ENCODE results near the gene PACRG. TPM values are rescaled to one million over a fixed set of nuclear protein-coding genes. Genes with fewer than 3 reads are reported as not detected.
A peak's percentile ranks its signal among the peaks of the same experiment; 100 is the strongest.

Gene PACRG
- total and polyA plus RNA-seq, 2 experiments from 2014 or later, result 0.17 to 0.68 TPM

- no peaks in the 10 kb centered on the region for H3K79me2 ChIP-seq (replicated peaks; ENCODE audit: insufficient read depth)
- Mint-ChIP-seq H3K4me1 (peaks cover 13% of the 10 kb centered on the region), H3K36me3 (ENCODE audit: low read depth) (no peaks in the 10 kb centered on the region), H3K4me3 (no peak overlapping the region), H3K27ac (no peak overlapping the region), H3K27me3 (ENCODE audit: insufficient read depth, low read depth, poor library complexity) (peaks cover 7% of the 10 kb centered on the region), H3K9me3 (no peaks in the 10 kb centered on the region)
- H3K27ac ChIP-seq (ENCODE audit: low read depth), result no peak overlapping the region
- H3F3A ChIP-seq (replicated peaks; ENCODE audit: low read depth), result no peaks in the 10 kb centered on the region
- no peaks in the 10 kb centered on the region for H3K9me2 ChIP-seq (ENCODE audit: insufficient read depth)
- no peak for DNase-seq (ENCODE audit: low spot score)
- H3K4me2 ChIP-seq, result no peak overlapping the region
- H4K20me1 ChIP-seq (replicated peaks; ENCODE audit: insufficient read depth), result no peaks in the 10 kb centered on the region
- no peak for ATAC-seq
- no peak overlapping the region for H2AFZ ChIP-seq
- no peaks in the 10 kb centered on the region for H3K27me3 ChIP-seq (ENCODE audit: insufficient read depth)
- H3K4me1 ChIP-seq (ENCODE audit: insufficient read depth), result no peaks in the 10 kb centered on the region; the same call in 1 of the 2 replicates
- H3K36me3 ChIP-seq (ENCODE audit: insufficient read depth), result no peaks in the 10 kb centered on the region
- no peak overlapping the region for H3K4me3 ChIP-seq
- TF ChIP-seq ZNF114 (CRISPR knock-in tag; IDR thresholded peaks at IDR 0.05) (no peak), EZH2phosphoT487 (IDR thresholded peaks at IDR 0.05; ENCODE audit: unreplicated experiment) (no peak), CTCF (conservative IDR thresholded peaks at IDR 0.05; ENCODE audit: low read depth in 2 of 2) (no peak), ETS1 (IDR thresholded peaks at IDR 0.05) (no peak), ZNF331 (CRISPR knock-in tag; IDR thresholded peaks at IDR 0.05; ENCODE audit: low read depth) (no peak)
These were observed 618.2 kb downstream of the PACRG start for GRCh38 chr6:163345931-163346330.

DNA sequence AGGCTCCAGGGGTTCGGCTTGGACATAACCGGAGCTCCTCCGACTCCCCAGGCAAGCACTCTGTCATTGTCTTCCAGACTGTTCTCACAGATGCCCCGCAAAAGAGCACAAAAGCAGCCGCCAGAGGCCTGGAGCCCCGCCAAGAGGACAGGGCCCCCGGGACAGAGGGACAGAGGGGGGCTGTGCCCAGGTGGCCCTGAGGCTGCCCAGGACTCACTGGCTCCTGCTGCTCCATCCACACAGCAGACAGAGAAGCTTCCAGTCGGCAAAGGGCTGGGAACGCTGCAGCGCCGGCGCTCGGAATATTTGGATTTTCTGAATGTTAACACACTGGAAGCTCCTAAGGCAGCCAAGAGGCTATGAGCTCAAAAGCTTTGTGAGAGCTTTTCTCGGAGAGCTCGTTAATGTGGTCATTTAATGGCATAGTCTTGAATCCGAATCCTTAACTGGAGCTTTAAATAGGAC, 618.8 kb downstream of the PACRG start:
- Histone ChIP-seq H3K4me3 (no peak overlapping the region), H3F3A (replicated peaks; ENCODE audit: low read depth) (no peaks in the 10 kb centered on the region), H3K4me2 (no peak overlapping the region), H3K27me3 (ENCODE audit: insufficient read depth) (no peaks in the 10 kb centered on the region), H3K36me3 (ENCODE audit: insufficient read depth) (no peaks in the 10 kb centered on the region), H4K20me1 (replicated peaks; ENCODE audit: insufficient read depth) (no peaks in the 10 kb centered on the region), H3K9me2 (ENCODE audit: insufficient read depth) (no peaks in the 10 kb centered on the region), H3K4me1 (ENCODE audit: insufficient read depth) (no peaks in the 10 kb centered on the region), H2AFZ (peak overlapping the region; percentile 32; the same call in 1 of the 2 replicates), H3K79me2 (replicated peaks; ENCODE audit: insufficient read depth) (no peaks in the 10 kb centered on the region), H3K27ac (ENCODE audit: low read depth) (no peak overlapping the region)
- Mint-ChIP-seq H3K9me3 (no peaks in the 10 kb centered on the region), H3K36me3 (ENCODE audit: low read depth) (no peaks in the 10 kb centered on the region), H3K27ac (no peak overlapping the region), H3K27me3 (ENCODE audit: insufficient read depth, low read depth, poor library complexity) (peaks cover 7% of the 10 kb centered on the region), H3K4me1 (peaks cover 11% of the 10 kb centered on the region; the same call in 2 of the 3 replicates), H3K4me3 (no peak overlapping the region)
- DNase-seq (ENCODE audit: low spot score) (no peak), ATAC-seq (no peak)
- TF ChIP-seq, protein P1, sequence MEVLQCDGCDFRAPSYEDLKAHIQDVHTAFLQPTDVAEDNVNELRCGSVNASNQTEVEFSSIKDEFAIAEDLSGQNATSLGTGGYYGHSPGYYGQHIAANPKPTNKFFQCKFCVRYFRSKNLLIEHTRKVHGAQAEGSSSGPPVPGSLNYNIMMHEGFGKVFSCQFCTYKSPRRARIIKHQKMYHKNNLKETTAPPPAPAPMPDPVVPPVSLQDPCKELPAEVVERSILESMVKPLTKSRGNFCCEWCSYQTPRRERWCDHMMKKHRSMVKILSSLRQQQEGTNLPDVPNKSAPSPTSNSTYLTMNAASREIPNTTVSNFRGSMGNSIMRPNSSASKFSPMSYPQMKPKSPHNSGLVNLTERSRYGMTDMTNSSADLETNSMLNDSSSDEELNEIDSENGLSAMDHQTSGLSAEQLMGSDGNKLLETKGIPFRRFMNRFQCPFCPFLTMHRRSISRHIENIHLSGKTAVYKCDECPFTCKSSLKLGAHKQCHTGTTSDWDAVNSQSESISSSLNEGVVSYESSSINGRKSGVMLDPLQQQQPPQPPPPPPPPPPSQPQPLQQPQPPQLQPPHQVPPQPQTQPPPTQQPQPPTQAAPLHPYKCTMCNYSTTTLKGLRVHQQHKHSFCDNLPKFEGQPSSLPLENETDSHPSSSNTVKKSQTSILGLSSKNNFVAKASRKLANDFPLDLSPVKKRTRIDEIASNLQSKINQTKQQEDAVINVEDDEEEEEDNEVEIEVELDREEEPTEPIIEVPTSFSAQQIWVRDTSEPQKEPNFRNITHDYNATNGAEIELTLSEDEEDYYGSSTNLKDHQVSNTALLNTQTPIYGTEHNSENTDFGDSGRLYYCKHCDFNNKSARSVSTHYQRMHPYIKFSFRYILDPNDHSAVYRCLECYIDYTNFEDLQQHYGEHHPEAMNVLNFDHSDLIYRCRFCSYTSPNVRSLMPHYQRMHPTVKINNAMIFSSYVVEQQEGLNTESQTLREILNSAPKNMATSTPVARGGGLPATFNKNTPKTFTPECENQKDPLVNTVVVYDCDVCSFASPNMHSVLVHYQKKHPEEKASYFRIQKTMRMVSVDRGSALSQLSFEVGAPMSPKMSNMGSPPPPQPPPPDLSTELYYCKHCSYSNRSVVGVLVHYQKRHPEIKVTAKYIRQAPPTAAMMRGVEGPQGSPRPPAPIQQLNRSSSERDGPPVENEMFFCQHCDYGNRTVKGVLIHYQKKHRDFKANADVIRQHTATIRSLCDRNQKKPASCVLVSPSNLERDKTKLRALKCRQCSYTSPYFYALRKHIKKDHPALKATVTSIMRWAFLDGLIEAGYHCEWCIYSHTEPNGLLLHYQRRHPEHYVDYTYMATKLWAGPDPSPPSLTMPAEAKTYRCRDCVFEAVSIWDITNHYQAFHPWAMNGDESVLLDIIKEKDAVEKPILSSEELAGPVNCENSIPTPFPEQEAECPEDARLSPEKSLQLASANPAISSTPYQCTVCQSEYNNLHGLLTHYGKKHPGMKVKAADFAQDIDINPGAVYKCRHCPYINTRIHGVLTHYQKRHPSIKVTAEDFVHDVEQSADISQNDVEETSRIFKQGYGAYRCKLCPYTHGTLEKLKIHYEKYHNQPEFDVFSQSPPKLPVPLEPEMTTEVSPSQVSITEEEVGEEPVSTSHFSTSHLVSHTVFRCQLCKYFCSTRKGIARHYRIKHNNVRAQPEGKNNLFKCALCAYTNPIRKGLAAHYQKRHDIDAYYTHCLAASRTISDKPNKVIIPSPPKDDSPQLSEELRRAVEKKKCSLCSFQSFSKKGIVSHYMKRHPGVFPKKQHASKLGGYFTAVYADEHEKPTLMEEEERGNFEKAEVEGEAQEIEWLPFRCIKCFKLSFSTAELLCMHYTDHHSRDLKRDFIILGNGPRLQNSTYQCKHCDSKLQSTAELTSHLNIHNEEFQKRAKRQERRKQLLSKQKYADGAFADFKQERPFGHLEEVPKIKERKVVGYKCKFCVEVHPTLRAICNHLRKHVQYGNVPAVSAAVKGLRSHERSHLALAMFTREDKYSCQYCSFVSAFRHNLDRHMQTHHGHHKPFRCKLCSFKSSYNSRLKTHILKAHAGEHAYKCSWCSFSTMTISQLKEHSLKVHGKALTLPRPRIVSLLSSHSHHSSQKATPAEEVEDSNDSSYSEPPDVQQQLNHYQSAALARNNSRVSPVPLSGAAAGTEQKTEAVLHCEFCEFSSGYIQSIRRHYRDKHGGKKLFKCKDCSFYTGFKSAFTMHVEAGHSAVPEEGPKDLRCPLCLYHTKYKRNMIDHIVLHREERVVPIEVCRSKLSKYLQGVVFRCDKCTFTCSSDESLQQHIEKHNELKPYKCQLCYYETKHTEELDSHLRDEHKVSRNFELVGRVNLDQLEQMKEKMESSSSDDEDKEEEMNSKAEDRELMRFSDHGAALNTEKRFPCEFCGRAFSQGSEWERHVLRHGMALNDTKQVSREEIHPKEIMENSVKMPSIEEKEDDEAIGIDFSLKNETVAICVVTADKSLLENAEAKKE (CRISPR knock-in tag; IDR thresholded peaks at IDR 0.05), result no peak
- TF ChIP-seq CREB1 (CRISPR knock-in tag; IDR thresholded peaks at IDR 0.05; ENCODE audit: low read depth) (no peak), ZNF114 (CRISPR knock-in tag; IDR thresholded peaks at IDR 0.05) (no peak), ETS1 (IDR thresholded peaks at IDR 0.05) (no peak), JUNB (IDR thresholded peaks at IDR 0.05; ENCODE audit: unreplicated experiment) (no peak)
